Left ventricle myocardium inferior (tissue), 1 donor: ENCODE measurements around the gene SLC4A2. TPM values are rescaled to one million over a fixed set of nuclear protein-coding genes. Genes with fewer than 3 reads are reported as not detected.

ENCODE experiments used
- DNase-seq: peaks from one replicate; pipeline ENCODE4 v3.0.0-alpha.2; 2020
- H3K27ac ChIP-seq: fragments of 200-600 bp; replicated peaks from 2 replicates; pipeline ENCODE4 v1.8.0; 2021
- H3K27me3 ChIP-seq: fragments of 200-600 bp; 2 replicates; pipeline ENCODE4 v1.8.0; 2021; ENCODE audit warnings: low read depth
- H3K36me3 ChIP-seq: fragments of 200-600 bp; 2 replicates; pipeline ENCODE4 v1.8.0; 2021
- H3K4me1 ChIP-seq: fragments of 200-600 bp; 2 replicates; pipeline ENCODE4 v1.8.0; 2021
- H3K4me3 ChIP-seq: fragments of 200-600 bp; 2 replicates; pipeline ENCODE4 v1.8.0; 2021; ENCODE audit warnings: mild to moderate bottlenecking, moderate library complexity
- H3K9me3 ChIP-seq: fragments of 200-600 bp; replicated peaks from 2 replicates; pipeline ENCODE4 v1.8.0; 2021
- CTCF ChIP-seq: fragments of 200-600 bp; IDR thresholded peaks from 2 replicates; pipeline ENCODE4 v1.8.0; 2021; ENCODE audit warnings: antibody characterized with exemption, mild to moderate bottlenecking, borderline replicate concordance
- intact Hi-C: fragments of 100-400 bp; cut with micrococcal nuclease; formaldehyde crosslinking; loops from one replicate; pipeline ENCODE4 v1.11.0; 2022
- total RNA-seq: library from RNA; stranded (reverse); fragmentation: NEBNext Ultra II Directional; extraction: Animal tissue kit (Norgen Biotek cat#: 25700); gene quantifications from one replicate; pipeline ENCODE4 v1.2.1, GENCODE V29; 2021
- donor health status: DM: no; HTN: yes; CAD: no; lungs with severe emphysema.

SLC4A2 gene
- total RNA-seq, 1 donor from 2014 or later, result 62.9 TPM

GRCh38 chr7:151045262-151045661 lies 14.1 kb upstream of the SLC4A2 start:
- peaks cover under 1% of the 10 kb centered on the region for H3K4me1 ChIP-seq
- H3K27ac ChIP-seq, result no peak overlapping the region
- TF ChIP-seq CTCF, result no peak
- H3K27me3 ChIP-seq, result peaks cover under 1% of the 10 kb centered on the region
- no peaks in the 10 kb centered on the region for H3K9me3 ChIP-seq
- DNase-seq, result no peak
- no peak overlapping the region for H3K4me3 ChIP-seq
- peaks cover 23% of the 10 kb centered on the region for H3K36me3 ChIP-seq
- intact Hi-C loops, result no loop called here

GRCh38 chr7:151045967-151046366 lies 13.4 kb upstream of the SLC4A2 start:
- Histone ChIP-seq H3K4me3 (no peak overlapping the region), H3K9me3 (no peaks in the 10 kb centered on the region), H3K36me3 (peaks cover 23% of the 10 kb centered on the region), H3K27me3 (peaks cover 8% of the 10 kb centered on the region), H3K27ac (no peak overlapping the region), H3K4me1 (peaks cover 3% of the 10 kb centered on the region)
- no peak for TF ChIP-seq CTCF
- intact Hi-C loops, result no loop called here
- DNase-seq, result no peak

- intact Hi-C loops, result no loop called here
- no peak overlapping the region for H3K27ac ChIP-seq
- peaks cover 10% of the 10 kb centered on the region for H3K4me1 ChIP-seq
- no peak for DNase-seq
- no peaks in the 10 kb centered on the region for H3K9me3 ChIP-seq
- TF ChIP-seq CTCF, result no peak
- peaks cover 8% of the 10 kb centered on the region for H3K27me3 ChIP-seq
- H3K36me3 ChIP-seq, result peaks cover 23% of the 10 kb centered on the region
- H3K4me3 ChIP-seq, result no peak overlapping the region
These were observed 12.5 kb upstream of the SLC4A2 start for GRCh38 chr7:151046603-151047573.

- Histone ChIP-seq H3K4me1 (peaks cover 10% of the 10 kb centered on the region), H3K27me3 (peaks cover 8% of the 10 kb centered on the region), H3K9me3 (no peaks in the 10 kb centered on the region), H3K4me3 (no peak within 1 kb of the TSS), H3K27ac (no peak within 1 kb of the TSS), H3K36me3 (peaks cover 15% of the 10 kb centered on the region)
- intact Hi-C loops, result no loop called here
- no peak for TF ChIP-seq CTCF
- DNase-seq, result no peak
These were observed 11.2 kb upstream of the SLC4A2 start, which contains the start of gene ASIC3 for GRCh38 chr7:151047976-151048815. Gene ASIC3 (plus strand): TSS chr7:151048531. CDS start chr7:151048886, 355 bp downstream.

GRCh38 chr7:151048911-151049463 lies 10.4 kb upstream of the SLC4A2 start:
- Histone ChIP-seq H3K27ac (no peak overlapping the region), H3K9me3 (no peaks in the 10 kb centered on the region), H3K27me3 (peaks cover 8% of the 10 kb centered on the region), H3K36me3 (peaks cover 12% of the 10 kb centered on the region), H3K4me3 (no peak overlapping the region), H3K4me1 (peaks cover 10% of the 10 kb centered on the region)
- DNase-seq, result no peak
- TF ChIP-seq CTCF, result no peak
- intact Hi-C loops, result no loop called here
